Right lobe of liver (tissue), 4 donors: ENCODE measurements around the gene NUDT22.

ENCODE experiments used
- POLR2A ChIP-seq: fragments of 450-650 bp; IDR thresholded peaks from one replicate; pipeline ENCODE4 v1.6.1; 2017; ENCODE audit warnings: antibody characterized with exemption, mild to moderate bottlenecking
- TF ChIP-seq, protein P1 (sequence below), 4 donors: fragments of 200-600 bp in 3 of 4; fragments of 450-650 bp in 1 of 4; IDR thresholded peaks; one replicate each; pipeline versions ENCODE4 v1.5.1 to v1.8.0; 2016 to 2022; ENCODE audit warnings: antibody characterized with exemption in 4 of 4, mild to moderate bottlenecking in 2 of 4
- donor health status: DM: no; HTN: no; CAD: no.
- donor health status: DM: no; HTN: no; CAD: no.
- donor health status: DM: no; HTN: yes; CAD: no.

- no peak for TF ChIP-seq POLR2A
- TF ChIP-seq, protein P1, sequence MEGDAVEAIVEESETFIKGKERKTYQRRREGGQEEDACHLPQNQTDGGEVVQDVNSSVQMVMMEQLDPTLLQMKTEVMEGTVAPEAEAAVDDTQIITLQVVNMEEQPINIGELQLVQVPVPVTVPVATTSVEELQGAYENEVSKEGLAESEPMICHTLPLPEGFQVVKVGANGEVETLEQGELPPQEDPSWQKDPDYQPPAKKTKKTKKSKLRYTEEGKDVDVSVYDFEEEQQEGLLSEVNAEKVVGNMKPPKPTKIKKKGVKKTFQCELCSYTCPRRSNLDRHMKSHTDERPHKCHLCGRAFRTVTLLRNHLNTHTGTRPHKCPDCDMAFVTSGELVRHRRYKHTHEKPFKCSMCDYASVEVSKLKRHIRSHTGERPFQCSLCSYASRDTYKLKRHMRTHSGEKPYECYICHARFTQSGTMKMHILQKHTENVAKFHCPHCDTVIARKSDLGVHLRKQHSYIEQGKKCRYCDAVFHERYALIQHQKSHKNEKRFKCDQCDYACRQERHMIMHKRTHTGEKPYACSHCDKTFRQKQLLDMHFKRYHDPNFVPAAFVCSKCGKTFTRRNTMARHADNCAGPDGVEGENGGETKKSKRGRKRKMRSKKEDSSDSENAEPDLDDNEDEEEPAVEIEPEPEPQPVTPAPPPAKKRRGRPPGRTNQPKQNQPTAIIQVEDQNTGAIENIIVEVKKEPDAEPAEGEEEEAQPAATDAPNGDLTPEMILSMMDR (IDR thresholded peaks at IDR 0.05), result no peak
These were observed 22.0 kb upstream of the NUDT22 start for GRCh38 chr11:64204080-64204440.
